Measurements from ENCODE around the gene PRKD1. TPM values are rescaled to one million over a fixed set of nuclear protein-coding genes. Genes with fewer than 3 reads are reported as not detected.
"Not testable (repeated sequence)": the region's sequence is repeated elsewhere in the genome, so short reads cannot be mapped to it uniquely, and the experiment has no call there.

The PRKD1 gene
- total RNA-seq, 4 donors from 2014 or later = 1.2 to 6.7 (median 2.3) TPM

- no peak overlapping the region for H3K4me3 ChIP-seq (ENCODE audit: low read depth, poor library complexity, severe bottlenecking)
- TF ChIP-seq CTCF (IDR thresholded peaks at IDR 0.05) (no peak), POLR2A (IDR thresholded peaks at IDR 0.05) (no peak)
- WGBS, 2 donors = 51 to 52% methylated on average over 5 of the region's 5 CpGs
- peak in 1 of 2 donors; percentile 51 for DNase-seq (ENCODE audit: low spot score in 2 of 2)
- intact Hi-C loops (cut with DNase I; ENCODE audit: low total_unique reads) = no loop called here
Observed at GRCh38 chr14:29741909-29742401, 185.7 kb downstream of the PRKD1 start.

DNA sequence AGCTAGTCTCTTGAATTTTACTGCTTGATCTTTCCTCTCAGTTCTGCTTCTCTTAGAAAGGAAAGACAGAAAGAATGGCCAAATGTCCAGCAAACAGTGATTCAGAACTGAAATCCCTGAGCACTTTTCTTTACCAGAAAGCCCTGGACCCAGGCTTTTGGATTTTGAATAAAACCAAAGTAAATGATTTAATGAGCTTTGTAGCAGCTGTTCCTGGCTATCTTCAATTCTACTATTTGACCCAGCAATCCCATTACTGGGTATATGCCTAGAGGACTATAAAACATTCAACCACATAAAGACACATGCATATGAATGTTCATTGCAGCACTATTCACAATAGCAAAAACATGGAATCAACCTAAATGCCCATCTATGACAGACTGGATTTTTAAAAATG lies 187.2 kb downstream of the PRKD1 start:
- no peak for DNase-seq (ENCODE audit: low spot score in 2 of 2)
- TF ChIP-seq POLR2A (IDR thresholded peaks at IDR 0.05) = no peak
- TF ChIP-seq CTCF (IDR thresholded peaks at IDR 0.05) = no peak
- intact Hi-C loops (cut with DNase I; ENCODE audit: low total_unique reads) = no loop called here
- no peak overlapping the region for H3K4me3 ChIP-seq (ENCODE audit: low read depth, poor library complexity, severe bottlenecking)

GRCh38 chr14:29738950-29739349 lies 188.7 kb downstream of the PRKD1 start:
- 86 to 96% methylated on average over 1 of the region's 1 CpG for WGBS, 2 donors
- H3K4me3 ChIP-seq (ENCODE audit: low read depth, poor library complexity, severe bottlenecking) = no peak overlapping the region
- no peak for TF ChIP-seq POLR2A (IDR thresholded peaks at IDR 0.05)
- no peak for TF ChIP-seq CTCF (IDR thresholded peaks at IDR 0.05)
- intact Hi-C loops (cut with DNase I; ENCODE audit: low total_unique reads) = no loop called here
- DNase-seq (ENCODE audit: low spot score in 2 of 2) = no peak

DNA sequence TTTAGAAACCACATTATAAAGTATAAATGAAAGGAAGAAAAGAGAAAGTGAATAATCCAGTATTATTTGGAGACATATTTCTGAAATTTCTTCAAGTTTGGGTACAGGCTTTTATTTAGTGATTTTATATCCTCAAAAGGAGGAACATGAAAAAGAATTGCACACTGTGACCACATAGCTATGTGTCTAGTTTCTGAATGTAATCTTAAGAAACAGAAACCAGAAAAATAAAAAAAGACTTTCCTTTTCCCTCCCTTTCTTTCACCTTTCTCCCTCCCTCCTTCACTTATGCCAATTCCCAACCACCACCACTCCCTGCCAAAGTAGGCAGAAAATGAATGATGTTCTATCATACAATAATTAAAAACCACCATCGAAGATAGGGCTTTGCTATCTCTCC lies 189.6 kb downstream of the PRKD1 start:
- no peak overlapping the region for H3K4me3 ChIP-seq (ENCODE audit: low read depth, poor library complexity, severe bottlenecking)
- intact Hi-C loops (cut with DNase I; ENCODE audit: low total_unique reads) = no loop called here
- TF ChIP-seq CTCF (IDR thresholded peaks at IDR 0.05) = no peak
- TF ChIP-seq POLR2A (IDR thresholded peaks at IDR 0.05) = no peak
- DNase-seq (ENCODE audit: low spot score in 2 of 2) = no peak
- 80 to 82% methylated on average over 1 of the region's 1 CpG for WGBS, 2 donors

GRCh38 chr14:29735459-29735858 lies 192.2 kb downstream of the PRKD1 start:
- DNase-seq (ENCODE audit: low spot score in 2 of 2) = no peak
- no peak overlapping the region for H3K4me3 ChIP-seq (ENCODE audit: low read depth, poor library complexity, severe bottlenecking)
- intact Hi-C loops (cut with DNase I; ENCODE audit: low total_unique reads) = no loop called here
- TF ChIP-seq CTCF (IDR thresholded peaks at IDR 0.05) (no peak), POLR2A (IDR thresholded peaks at IDR 0.05) (no peak)
- WGBS, 2 donors = 88 to 91% methylated on average over 4 of the region's 4 CpGs

DNA sequence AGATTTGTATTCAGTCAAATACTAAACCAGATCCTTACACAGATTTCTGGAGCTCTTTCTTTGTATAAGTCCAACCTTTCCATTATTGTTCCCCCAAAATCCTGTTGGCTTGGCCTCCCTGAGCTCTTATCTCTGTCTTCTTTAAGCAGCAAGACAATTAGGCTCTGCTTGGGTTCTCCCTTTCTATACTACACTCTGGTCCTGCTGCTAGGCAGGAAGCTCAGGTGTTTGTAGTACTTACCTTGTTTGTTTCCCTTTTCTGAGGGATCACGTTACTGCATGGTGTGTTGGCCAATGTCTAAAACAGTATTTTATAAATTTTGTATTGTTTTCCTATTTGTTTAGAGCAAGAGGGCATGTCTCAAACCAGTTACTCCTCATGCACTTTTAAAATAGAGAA lies 192.9 kb downstream of the PRKD1 start:
- WGBS, 2 donors = 89 to 92% methylated on average over 1 of the region's 1 CpG
- intact Hi-C loops (cut with DNase I; ENCODE audit: low total_unique reads) = no loop called here
- H3K4me3 ChIP-seq (ENCODE audit: low read depth, poor library complexity, severe bottlenecking) = no peak overlapping the region
- DNase-seq (ENCODE audit: low spot score in 2 of 2) = no peak
- TF ChIP-seq POLR2A (IDR thresholded peaks at IDR 0.05) (no peak), CTCF (IDR thresholded peaks at IDR 0.05) (no peak)

- intact Hi-C loops (cut with DNase I; ENCODE audit: low total_unique reads); DNase-seq (ENCODE audit: low spot score in 2 of 2); H3K4me3 ChIP-seq (ENCODE audit: low read depth, poor library complexity, severe bottlenecking): not testable (repeated sequence)
- 72 to 77% methylated on average over 4 of the region's 4 CpGs for WGBS, 2 donors
Observed at GRCh38 chr14:29726560-29727331, 200.9 kb downstream of the PRKD1 start.
